Measurements from ENCODE around the gene SMG6.
"Not testable (repeated sequence)": the region's sequence is repeated elsewhere in the genome, so short reads cannot be mapped to it uniquely, and the experiment has no call there.

Gene SMG6

DNA sequence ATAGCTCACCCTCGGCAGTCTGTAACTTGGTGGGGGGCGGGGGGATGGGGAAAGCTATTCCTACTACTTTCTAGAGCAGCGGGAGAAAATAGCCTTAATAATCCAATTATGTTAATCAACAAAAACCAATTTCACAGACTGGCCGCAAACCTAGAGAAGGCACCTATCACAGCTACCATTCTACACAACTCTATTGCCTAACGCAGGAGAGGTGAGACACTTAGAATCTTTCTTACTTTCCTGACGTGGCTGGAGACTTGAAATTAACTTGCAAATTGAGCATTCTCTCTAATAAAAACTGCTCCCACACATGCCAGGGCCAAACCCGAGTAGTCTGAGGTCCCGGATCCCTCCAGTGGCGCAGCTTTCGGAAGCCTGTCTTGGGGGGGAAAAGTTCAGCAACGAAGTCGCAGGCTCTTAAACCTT is 794 bp downstream of the SMG6 start:
- no peak for DNase-seq

- no peak for DNase-seq
These were observed 3.8 kb downstream of the SMG6 start for GRCh38 chr17:2299756-2300155.

- DNase-seq, result no peak
These were observed 4.4 kb downstream of the SMG6 start for GRCh38 chr17:2299136-2299535.

GRCh38 chr17:2297023-2297422 is 6.6 kb downstream of the SMG6 start:
- DNase-seq, result no peak

- no peak for DNase-seq
These were observed 8.0 kb downstream of the SMG6 start for GRCh38 chr17:2295575-2295974.

GRCh38 chr17:2292100-2292499 is 11.5 kb downstream of the SMG6 start:
- no peak for DNase-seq

GRCh38 chr17:2289878-2290478 is 13.6 kb downstream of the SMG6 start:
- DNase-seq, result no peak

GRCh38 chr17:2283302-2283701 is 20.3 kb downstream of the SMG6 start:
- no peak for DNase-seq

DNA sequence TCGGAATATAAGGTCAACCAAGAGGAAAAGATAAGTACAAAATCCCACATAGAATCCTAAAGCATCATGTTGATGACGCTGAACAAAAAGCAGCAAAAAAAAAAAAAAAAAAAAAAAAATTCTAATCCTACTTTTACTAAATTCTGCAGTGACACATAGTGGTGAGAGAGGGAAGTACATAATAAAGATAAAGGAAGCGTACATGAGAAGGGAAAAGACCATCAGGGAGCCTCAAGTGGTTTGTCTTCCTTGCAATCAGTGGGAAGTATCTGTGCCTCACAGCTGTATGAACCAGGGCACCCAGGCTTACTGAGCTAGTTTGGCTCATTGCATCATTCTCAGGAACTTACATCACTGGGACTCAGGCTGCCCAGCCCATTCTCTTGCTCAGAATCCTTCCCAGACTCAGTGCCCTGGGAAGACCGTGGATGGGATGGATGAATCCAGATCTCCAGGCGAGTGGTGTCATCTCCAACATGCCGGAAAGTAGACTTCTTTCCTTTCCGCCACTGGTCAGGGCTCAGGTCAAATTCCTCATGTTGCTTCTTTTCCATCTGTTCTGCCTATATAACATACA is 21.2 kb downstream of the SMG6 start:
- DNase-seq, result peak; percentile 71

- no peak for DNase-seq
These were observed 23.9 kb downstream of the SMG6 start for GRCh38 chr17:2279707-2280106.

GRCh38 chr17:2277429-2278170 is 26.0 kb downstream of the SMG6 start:
- no peak for DNase-seq

DNA sequence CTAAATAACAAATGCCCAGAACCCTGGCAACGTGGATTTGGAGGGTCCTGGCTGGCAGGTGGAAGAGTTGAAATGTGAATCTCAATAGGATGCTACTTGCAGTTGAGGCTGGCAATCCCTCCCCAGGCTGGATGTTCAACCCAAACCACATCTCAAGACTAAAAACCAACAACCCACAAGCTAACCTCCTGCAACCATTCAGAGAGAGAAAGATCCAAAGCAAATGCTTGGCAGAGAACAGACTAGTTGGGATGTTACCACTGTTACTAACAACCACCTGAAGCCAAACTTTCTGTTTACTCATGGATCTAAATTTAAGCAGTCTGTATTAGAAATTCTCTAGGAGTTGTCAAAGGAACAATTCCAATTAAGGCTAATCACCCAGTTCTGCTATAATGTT is 27.9 kb downstream of the SMG6 start:
- DNase-seq, result no peak

GRCh38 chr17:2274414-2274813 is 29.2 kb downstream of the SMG6 start:
- no peak for DNase-seq

DNA sequence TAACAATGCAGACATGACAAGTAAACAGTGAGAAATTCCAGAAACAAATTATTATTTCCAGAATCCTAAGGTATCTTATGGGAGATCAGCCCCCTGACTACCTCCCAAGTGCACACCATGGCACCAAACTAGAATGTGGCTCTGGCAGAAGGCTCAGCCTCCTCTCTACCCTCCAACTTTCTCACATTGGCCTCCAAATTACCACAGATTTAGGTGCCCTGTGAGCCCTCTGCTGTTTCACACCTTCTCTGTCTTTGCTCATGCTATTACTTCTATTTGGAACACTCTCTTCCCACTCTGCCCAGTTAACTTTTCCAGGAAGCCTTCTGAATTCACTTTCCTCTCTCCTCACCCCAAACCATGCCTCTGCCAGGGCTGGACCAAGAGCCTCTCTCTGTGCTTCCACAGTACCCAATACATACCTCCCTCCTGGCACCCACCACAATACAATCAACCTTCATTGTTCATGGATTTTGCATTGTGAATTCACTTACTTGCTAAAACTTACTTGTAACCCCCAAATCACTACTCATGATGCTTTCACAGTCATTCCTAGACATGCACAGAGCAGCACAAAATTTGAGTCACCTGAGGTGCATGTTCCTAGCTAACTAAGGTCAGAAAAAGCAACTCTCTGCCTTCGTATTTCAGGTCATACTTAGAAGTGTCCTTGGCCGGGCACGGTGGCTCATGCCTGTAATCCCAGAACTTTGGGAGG is 31.4 kb downstream of the SMG6 start:
- no peak for DNase-seq

DNA sequence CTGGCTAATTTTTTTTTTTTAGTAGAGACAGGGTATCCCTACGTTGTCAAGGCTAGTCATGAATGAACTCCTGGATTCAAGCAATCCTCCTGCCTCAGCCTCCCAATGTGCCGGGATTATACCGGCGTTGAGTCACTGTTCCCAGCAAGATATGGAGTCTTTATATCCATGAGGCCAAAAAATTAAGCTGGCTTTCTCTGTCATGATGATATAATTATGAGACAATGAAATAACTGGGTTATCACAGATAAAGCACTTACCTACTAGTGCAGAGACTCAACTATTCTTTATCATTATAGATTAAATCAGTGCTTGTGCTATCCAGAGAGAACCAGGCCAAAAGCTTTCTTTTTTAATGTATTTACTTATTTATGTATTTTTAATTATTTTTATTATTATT is 36.2 kb downstream of the SMG6 start:
- no peak for DNase-seq

DNA sequence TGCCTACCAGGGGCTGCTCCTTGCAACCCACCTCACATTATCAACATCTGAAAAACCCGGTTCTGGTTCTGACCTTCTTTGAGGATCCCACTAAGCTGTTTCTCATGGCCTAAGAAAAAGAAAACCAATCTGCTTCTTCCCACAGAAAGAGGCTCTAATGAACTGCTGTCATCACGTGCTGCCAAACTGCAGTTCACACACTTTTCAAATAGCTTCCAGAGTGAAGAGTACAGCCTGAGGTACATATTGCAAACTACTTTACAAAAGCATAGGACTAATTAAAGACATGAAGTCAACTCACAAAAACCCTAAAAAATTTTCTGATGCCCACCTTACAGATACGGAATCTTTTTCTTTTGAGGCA is 36.7 kb downstream of the SMG6 start:
- no peak for DNase-seq

DNA sequence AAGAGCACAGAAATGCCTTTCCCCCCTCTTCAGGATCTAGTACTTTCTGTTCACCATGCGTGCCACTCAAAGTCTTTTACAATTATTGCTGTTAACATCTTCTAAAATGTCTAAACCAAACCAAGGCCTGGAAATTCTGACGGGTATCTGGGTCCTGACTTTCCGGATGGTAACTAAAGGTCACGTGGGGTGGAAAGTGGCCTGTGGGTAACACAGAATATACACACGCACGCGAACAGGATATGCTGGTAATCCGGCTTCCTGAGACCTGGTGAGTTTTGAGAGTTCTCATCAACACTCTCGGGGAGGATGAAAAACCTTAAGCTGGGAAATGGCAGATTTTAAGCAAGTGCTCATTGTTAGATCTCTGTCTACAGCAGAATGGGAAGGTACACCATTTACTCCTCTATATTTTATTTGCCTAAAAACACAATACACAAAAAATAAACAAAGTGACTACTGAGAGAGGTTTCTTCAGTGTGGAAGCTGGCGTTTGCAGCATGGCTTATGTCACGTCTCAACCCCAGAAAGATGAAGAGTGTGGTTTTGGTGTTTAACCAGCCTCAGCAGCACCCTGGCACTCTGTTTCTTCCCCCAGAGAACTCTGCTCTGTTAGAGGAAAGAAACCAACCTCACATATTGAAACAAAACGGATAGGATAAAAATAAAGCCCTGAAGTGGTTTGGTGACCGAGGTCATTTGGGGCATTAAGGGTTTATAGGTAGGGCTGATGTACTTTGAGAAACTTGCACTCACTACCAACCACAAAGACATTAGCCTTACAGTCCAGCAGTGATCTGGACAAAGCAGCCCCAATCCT is 37.3 kb downstream of the SMG6 start:
- peak; percentile 88 for DNase-seq

GRCh38 chr17:2265166-2265565 is 38.4 kb downstream of the SMG6 start:
- DNase-seq, result not testable (repeated sequence)

GRCh38 chr17:2264067-2264860 is 39.3 kb downstream of the SMG6 start:
- no peak for DNase-seq

DNA sequence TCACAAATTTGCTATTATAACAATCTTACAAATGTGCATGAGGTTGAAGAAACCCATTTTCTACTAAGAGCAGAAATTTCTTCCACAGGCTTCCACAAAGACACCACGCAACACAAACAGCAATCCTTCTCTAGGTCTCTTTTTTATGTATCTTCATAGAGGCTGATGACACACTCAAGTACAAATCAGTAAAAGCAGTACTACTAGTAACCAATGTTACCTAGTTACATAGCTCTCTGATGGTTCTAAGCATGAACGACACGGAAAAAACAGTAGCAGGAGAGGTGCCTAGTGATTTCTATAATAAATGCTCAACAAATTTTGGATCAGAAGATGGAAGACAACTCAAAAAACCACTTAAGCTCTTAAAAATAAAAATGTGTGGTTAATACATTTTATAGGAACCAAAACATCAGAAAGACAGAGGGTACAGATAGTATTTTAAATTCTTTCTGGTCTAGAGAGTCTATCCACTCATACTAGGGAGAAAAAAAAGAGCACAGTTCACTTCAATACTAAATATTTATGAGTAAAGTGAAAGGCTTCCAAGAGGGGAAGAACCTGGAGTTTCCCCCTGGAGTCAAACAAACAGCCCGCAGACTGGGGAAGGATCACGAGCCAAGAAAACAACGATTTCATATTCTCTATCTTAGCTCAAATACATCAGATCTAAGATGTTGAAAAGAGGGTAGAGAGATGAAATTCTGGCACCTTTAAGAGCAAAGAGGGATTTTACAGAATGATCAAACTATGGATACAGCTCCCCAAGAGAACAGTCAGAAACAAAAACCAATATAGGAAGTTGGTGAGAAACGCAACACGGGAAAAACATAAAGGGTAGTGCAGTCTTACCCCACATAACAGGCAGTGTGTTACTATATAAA is 40.2 kb downstream of the SMG6 start:
- DNase-seq, result no peak

DNA sequence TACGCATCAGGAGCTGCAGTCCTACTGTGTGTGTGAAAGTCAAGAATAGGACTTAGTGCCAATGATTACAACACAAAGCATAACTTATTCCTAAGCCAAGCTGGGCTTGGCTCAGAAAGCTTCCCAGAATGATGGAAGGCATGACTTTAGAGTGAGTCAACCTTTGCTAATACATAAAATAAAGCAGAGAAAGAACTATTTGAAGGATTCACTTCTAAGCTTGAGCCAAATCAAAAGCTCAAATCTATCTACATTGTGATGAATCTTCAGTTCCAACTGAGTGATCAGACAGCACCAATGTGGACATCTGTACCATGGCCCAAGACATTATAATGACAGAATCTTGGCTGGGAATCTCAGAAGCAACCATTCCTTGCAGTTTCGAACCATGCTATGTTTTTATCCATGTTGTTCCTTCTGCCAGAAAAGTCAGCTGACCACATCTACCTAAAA is 41.4 kb downstream of the SMG6 start:
- DNase-seq, result no peak
